ENCODE measurements around the gene INAFM2. TPM values are rescaled to one million over a fixed set of nuclear protein-coding genes. Genes with fewer than 3 reads are reported as not detected.

Gene INAFM2
- total RNA-seq, 1 experiment from 2014 or later: 8.8 TPM

- H3K36me3 ChIP-seq (ENCODE audit: control insufficient read depth in 1 of 2, insufficient read depth in 2 of 2, low read length in 2 of 2): peaks cover 0 to 7% of the 10 kb centered on the region in 2 experiments; a peak in 1 of 4 replicates
- ATAC-seq (no peak), DNase-seq (ENCODE audit: low read depth, low spot score) (no peak)
- H3K79me2 ChIP-seq (ENCODE audit: insufficient read depth, low read length): peaks cover 5% of the 10 kb centered on the region; the same call in 1 of the 2 replicates
- no peak overlapping the region for H3K4me3 ChIP-seq (replicated peaks in 1 of 2; ENCODE audit: low read depth in 1 of 2, low read length in 2 of 2)
- no TSS peak for BruUV-seq (replicated peaks)
- POLR2A ChIA-PET: interaction anchor here (1.1 to 3.4 kb wide), 3 partner anchors 11 to 56 kb away, joined by 3 to 11 read pairs (median 6); partner anchors contain the start of gene INAFM2
- H4K20me1 ChIP-seq (ENCODE audit: insufficient read depth): no peaks in the 10 kb centered on the region
- CTCF ChIA-PET: interaction anchor here (0.8 to 5.2 kb wide), 13 partner anchors 10 to 84 kb away, joined by 3 to 55 read pairs (median 9); partner anchors contain the start of genes ANKRD63, INAFM2, IVD and KNSTRN
- no peaks in the 10 kb centered on the region for H3K27me3 ChIP-seq (ENCODE audit: insufficient read depth, low read length)
- peaks cover 41 to 53% of the 10 kb centered on the region in 2 experiments for H3K4me1 ChIP-seq (ENCODE audit: control insufficient read depth in 1 of 2, insufficient read depth in 2 of 2, low read length in 2 of 2)
- no peaks in the 10 kb centered on the region for H3K9me3 ChIP-seq (ENCODE audit: control insufficient read depth in 1 of 2, insufficient read depth in 1 of 2, low read depth in 1 of 2, low read length in 2 of 2)
- TF ChIP-seq JUND (IDR thresholded peaks at IDR 0.05): no peak
- TF ChIP-seq EGR1 (IDR thresholded peaks at IDR 0.05; ENCODE audit: low read depth): no peak
- H3K9ac ChIP-seq (ENCODE audit: low read length): peak overlapping the region; percentile 76
- no peak overlapping the region for H2AFZ ChIP-seq (ENCODE audit: low read depth, low read length, poor library complexity, severe bottlenecking)
- H3K27ac ChIP-seq (ENCODE audit: low read depth, low read length): peak overlapping the region; percentile 92; the same call in 1 of the 2 replicates
- RAD21 ChIA-PET (ENCODE audit: low non-redundant PET in 1 of 2, low total read pairs in 2 of 2, uncharacterized antibody in 2 of 2, unreplicated experiment in 2 of 2): interaction anchor here in 1 of 2 experiments (0.8 to 1.0 kb wide), 2 partner anchors 23 to 48 kb away, joined by 3 read pairs; no protein-coding TSS in a partner anchor
- peak overlapping the region; percentile 87 for H3K4me2 ChIP-seq (ENCODE audit: low read length)
- intact Hi-C loops (cut with micrococcal nuclease): no loop called here
- H3K9me2 ChIP-seq (ENCODE audit: insufficient read depth): no peaks in the 10 kb centered on the region
These were observed 14.1 kb downstream of the INAFM2 start for GRCh38 chr15:40337597-40337996.

- intact Hi-C loops (cut with micrococcal nuclease): no loop called here
- H3K79me2 ChIP-seq (ENCODE audit: insufficient read depth, low read length): peaks cover 5% of the 10 kb centered on the region; the same call in 1 of the 2 replicates
- ChIA-PET POLR2A (interaction anchor here (1.1 to 3.4 kb wide), 3 partner anchors 12 to 56 kb away, joined by 3 to 11 read pairs (median 6); partner anchors contain the start of gene INAFM2), CTCF (interaction anchor here (0.8 to 5.2 kb wide), 16 partner anchors 11 to 113 kb away, joined by 3 to 55 read pairs (median 6); partner anchors contain the start of genes ANKRD63, INAFM2, IVD and KNSTRN), RAD21 (ENCODE audit: low non-redundant PET in 1 of 2, low total read pairs in 2 of 2, uncharacterized antibody in 2 of 2, unreplicated experiment in 2 of 2) (interaction anchor here in 1 of 2 experiments (0.8 to 1.4 kb wide), 5 partner anchors 15 to 59 kb away, joined by 3 to 4 read pairs (median 3); partner anchors contain the start of gene INAFM2)
- H3K36me3 ChIP-seq (ENCODE audit: control insufficient read depth in 1 of 2, insufficient read depth in 2 of 2, low read length in 2 of 2): peaks cover 0 to 7% of the 10 kb centered on the region in 2 experiments; a peak in 1 of 4 replicates
- H3K27ac ChIP-seq (ENCODE audit: low read depth, low read length): peak overlapping the region; percentile 92
- peak overlapping the region in 1 of 2 experiments; percentile 60; a peak in 2 of 4 replicates for H3K4me3 ChIP-seq (replicated peaks in 1 of 2; ENCODE audit: low read depth in 1 of 2, low read length in 2 of 2)
- H3K9me3 ChIP-seq (ENCODE audit: control insufficient read depth in 1 of 2, insufficient read depth in 1 of 2, low read depth in 1 of 2, low read length in 2 of 2): no peaks in the 10 kb centered on the region
- no peaks in the 10 kb centered on the region for H3K9me2 ChIP-seq (ENCODE audit: insufficient read depth)
- H4K20me1 ChIP-seq (ENCODE audit: insufficient read depth): no peaks in the 10 kb centered on the region
- no peaks in the 10 kb centered on the region for H3K27me3 ChIP-seq (ENCODE audit: insufficient read depth, low read length)
- no TSS peak for BruUV-seq (replicated peaks)
- peaks cover 41 to 58% of the 10 kb centered on the region in 2 experiments for H3K4me1 ChIP-seq (ENCODE audit: control insufficient read depth in 1 of 2, insufficient read depth in 2 of 2, low read length in 2 of 2)
- peak overlapping the region; percentile 87 for H3K4me2 ChIP-seq (ENCODE audit: low read length)
- no peak for TF ChIP-seq SP1 (IDR thresholded peaks at IDR 0.05; ENCODE audit: low read depth)
- TF ChIP-seq MAX (IDR thresholded peaks at IDR 0.05): no peak
- no peak for TF ChIP-seq CEBPB (IDR thresholded peaks at IDR 0.05; ENCODE audit: low read depth)
- peak in 2 of 3 experiments; percentile 86 to 90; a peak in 4 of 6 replicates for TF ChIP-seq CTCF (IDR thresholded peaks at IDR 0.05 in 2 of 3, conservative IDR thresholded peaks at IDR 0.05 in 1 of 3; ENCODE audit: borderline replicate concordance in 1 of 3, insufficient read depth in 1 of 3, low read depth in 2 of 3, low read length in 2 of 3)
- peak; percentile 48 for ATAC-seq
- peak overlapping the region; percentile 76 for H3K9ac ChIP-seq (ENCODE audit: low read length)
- H2AFZ ChIP-seq (ENCODE audit: low read depth, low read length, poor library complexity, severe bottlenecking): no peak overlapping the region
- peak; percentile 35 for DNase-seq (ENCODE audit: low read depth, low spot score)
These were observed 14.7 kb downstream of the INAFM2 start for GRCh38 chr15:40338041-40338657.

All from HCT116 (cell line).